ENCODE results near the gene ABCC4. TPM values are rescaled to one million over a fixed set of nuclear protein-coding genes. Genes with fewer than 3 reads are reported as not detected.
"Not testable (repeated sequence)": the region's sequence is repeated elsewhere in the genome, so short reads cannot be mapped to it uniquely, and the experiment has no call there.

ABCC4 gene
- total RNA-seq, 2 donors from 2014 or later = 119 to 144 TPM

DNA sequence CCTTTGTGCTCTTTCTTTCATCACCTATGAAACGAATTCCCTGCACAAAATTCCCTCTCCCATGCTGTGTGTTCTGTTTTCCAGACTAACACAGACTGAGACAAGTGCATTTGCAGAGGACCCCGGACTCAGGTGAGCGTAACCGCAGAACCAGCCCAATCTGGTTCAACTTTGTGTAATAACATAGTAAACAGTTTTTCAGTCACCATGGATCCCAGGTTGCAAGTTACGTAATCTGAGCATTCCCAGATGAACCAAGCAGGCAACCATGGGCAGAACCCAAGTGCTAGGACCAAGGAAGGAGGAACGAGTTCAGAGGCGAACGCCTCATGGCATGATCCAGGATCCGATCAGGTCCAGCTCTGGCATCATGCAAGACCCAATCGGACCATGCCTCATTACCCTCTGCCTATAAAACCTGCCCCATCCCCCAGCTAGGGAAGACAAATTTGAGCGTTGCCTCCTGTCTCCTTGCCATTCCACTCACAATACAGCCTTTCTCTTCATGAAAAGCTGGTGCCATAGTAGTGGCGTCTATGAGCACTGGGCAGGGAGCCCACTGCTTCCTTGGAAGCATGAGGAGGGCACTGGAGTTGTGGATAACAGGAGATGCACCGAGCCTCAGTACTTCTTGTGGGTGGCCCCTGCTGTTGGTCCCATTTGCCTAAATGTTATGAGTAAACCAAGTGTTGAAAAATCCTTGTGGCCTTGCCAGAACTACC lies 107.6 kb downstream of the ABCC4 start:
- Histone ChIP-seq H3K27ac (ENCODE audit: low read depth, low read length) (no peak overlapping the region), H3K9ac (ENCODE audit: extremely low read depth, low read length, poor library complexity, severe bottlenecking) (no peak overlapping the region), H3K36me3 (ENCODE audit: control insufficient read depth, insufficient read depth, low read length) (peaks cover 34% of the 10 kb centered on the region), H3K27me3 (ENCODE audit: control insufficient read depth, insufficient read depth, low read length, poor library complexity, severe bottlenecking) (no peaks in the 10 kb centered on the region), H3K4me1 (ENCODE audit: control insufficient read depth, insufficient read depth, low read length) (peaks cover 4% of the 10 kb centered on the region), H3K9me3 (ENCODE audit: control insufficient read depth, low read length) (no peaks in the 10 kb centered on the region), H3K4me3 (ENCODE audit: low read length) (no peak overlapping the region)
- TF ChIP-seq, protein P1, sequence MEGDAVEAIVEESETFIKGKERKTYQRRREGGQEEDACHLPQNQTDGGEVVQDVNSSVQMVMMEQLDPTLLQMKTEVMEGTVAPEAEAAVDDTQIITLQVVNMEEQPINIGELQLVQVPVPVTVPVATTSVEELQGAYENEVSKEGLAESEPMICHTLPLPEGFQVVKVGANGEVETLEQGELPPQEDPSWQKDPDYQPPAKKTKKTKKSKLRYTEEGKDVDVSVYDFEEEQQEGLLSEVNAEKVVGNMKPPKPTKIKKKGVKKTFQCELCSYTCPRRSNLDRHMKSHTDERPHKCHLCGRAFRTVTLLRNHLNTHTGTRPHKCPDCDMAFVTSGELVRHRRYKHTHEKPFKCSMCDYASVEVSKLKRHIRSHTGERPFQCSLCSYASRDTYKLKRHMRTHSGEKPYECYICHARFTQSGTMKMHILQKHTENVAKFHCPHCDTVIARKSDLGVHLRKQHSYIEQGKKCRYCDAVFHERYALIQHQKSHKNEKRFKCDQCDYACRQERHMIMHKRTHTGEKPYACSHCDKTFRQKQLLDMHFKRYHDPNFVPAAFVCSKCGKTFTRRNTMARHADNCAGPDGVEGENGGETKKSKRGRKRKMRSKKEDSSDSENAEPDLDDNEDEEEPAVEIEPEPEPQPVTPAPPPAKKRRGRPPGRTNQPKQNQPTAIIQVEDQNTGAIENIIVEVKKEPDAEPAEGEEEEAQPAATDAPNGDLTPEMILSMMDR (conservative IDR thresholded peaks at IDR 0.05) = no peak
- no peaks in the 10 kb centered on the region for H3K27me3 Mint-ChIP-seq (ENCODE audit: insufficient read depth)
- 93% methylated on average over 7 to 13 of the region's 13 CpGs for WGBS, 2 experiments (ENCODE audit: insufficient coverage in 1 of 2, insufficient read length in 1 of 2)
- H3K4me1 Mint-ChIP-seq = peaks cover 17% of the 10 kb centered on the region
- no peak overlapping the region for H3K4me3 Mint-ChIP-seq
- DNase-seq = no peak
- H3K9me3 Mint-ChIP-seq = peaks cover 6% of the 10 kb centered on the region
- H3K36me3 Mint-ChIP-seq (ENCODE audit: low read depth) = peaks cover 53% of the 10 kb centered on the region
- H3K27ac Mint-ChIP-seq = no peak overlapping the region

DNA sequence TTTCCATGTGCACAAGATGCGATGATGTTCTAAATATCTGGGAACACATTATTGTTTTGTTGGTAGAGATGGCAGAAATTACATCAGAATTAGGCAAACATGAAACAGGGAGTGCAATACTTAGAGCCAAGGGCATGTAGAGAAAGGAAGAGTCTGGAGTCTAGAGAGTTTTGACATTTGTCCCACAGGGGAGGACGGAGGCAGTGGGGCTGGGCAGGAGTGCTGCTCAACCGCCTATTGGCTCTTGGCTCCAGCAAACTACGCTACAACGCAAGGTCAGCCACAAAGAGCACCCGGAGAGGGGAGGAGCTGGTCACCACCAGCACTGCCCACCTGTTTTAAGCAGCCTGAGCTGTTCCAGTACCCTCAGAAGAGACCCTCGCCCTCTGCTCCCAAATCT lies 108.3 kb downstream of the ABCC4 start:
- 90 to 91% methylated on average over 7 of the region's 7 CpGs for WGBS, 2 experiments (ENCODE audit: insufficient coverage in 1 of 2, insufficient read length in 1 of 2)
- TF ChIP-seq, protein P1 (conservative IDR thresholded peaks at IDR 0.05) = no peak
- H3K27me3 ChIP-seq (ENCODE audit: control insufficient read depth, insufficient read depth, low read length, poor library complexity, severe bottlenecking) = no peaks in the 10 kb centered on the region
- no peak overlapping the region for H3K27ac ChIP-seq (ENCODE audit: low read depth, low read length)
- no peak for DNase-seq
- H3K4me3 ChIP-seq (ENCODE audit: low read length) = no peak overlapping the region
- H3K36me3 Mint-ChIP-seq (ENCODE audit: low read depth) = peaks cover 52% of the 10 kb centered on the region
- no peaks in the 10 kb centered on the region for H3K27me3 Mint-ChIP-seq (ENCODE audit: insufficient read depth)
- H3K9me3 Mint-ChIP-seq = no peaks in the 10 kb centered on the region
- no peak overlapping the region for H3K4me3 Mint-ChIP-seq
- peaks cover 17% of the 10 kb centered on the region for H3K4me1 Mint-ChIP-seq
- peaks cover 39% of the 10 kb centered on the region for H3K36me3 ChIP-seq (ENCODE audit: control insufficient read depth, insufficient read depth, low read length)
- H3K9me3 ChIP-seq (ENCODE audit: control insufficient read depth, low read length) = no peaks in the 10 kb centered on the region
- no peak overlapping the region for H3K9ac ChIP-seq (ENCODE audit: extremely low read depth, low read length, poor library complexity, severe bottlenecking)
- no peak overlapping the region for H3K27ac Mint-ChIP-seq
- peaks cover 4% of the 10 kb centered on the region for H3K4me1 ChIP-seq (ENCODE audit: control insufficient read depth, insufficient read depth, low read length)

DNA sequence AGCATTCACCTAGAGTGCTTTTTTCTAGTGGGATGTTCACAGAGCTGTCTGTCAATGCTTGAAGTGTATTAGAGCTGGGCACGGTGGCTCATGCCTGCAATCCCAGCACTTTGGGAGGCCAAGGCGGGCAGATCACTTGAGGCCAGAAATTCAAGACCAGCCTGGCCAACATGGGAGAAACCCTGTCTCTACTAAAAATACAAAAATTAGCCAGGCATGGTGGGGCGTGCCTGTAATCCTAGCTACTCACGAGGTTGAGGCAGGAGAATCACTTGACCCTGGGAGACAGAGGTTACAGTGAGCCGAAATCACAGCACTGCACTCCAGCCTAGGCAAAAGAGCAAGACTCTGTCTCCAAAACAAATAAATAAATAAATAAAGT lies 108.7 kb downstream of the ABCC4 start:
- 86 to 92% methylated on average over 2 to 5 of the region's 5 CpGs for WGBS, 2 experiments (ENCODE audit: insufficient coverage in 1 of 2, insufficient read length in 1 of 2)
- H3K27ac ChIP-seq (ENCODE audit: low read depth, low read length); H3K4me3 ChIP-seq (ENCODE audit: low read length); H3K4me1 ChIP-seq (ENCODE audit: control insufficient read depth, insufficient read depth, low read length); DNase-seq; H3K27ac Mint-ChIP-seq; H3K27me3 ChIP-seq (ENCODE audit: control insufficient read depth, insufficient read depth, low read length, poor library complexity, severe bottlenecking); H3K9me3 ChIP-seq (ENCODE audit: control insufficient read depth, low read length); H3K9me3 Mint-ChIP-seq; H3K4me3 Mint-ChIP-seq; H3K9ac ChIP-seq (ENCODE audit: extremely low read depth, low read length, poor library complexity, severe bottlenecking); H3K27me3 Mint-ChIP-seq (ENCODE audit: insufficient read depth): not testable (repeated sequence)
- peaks cover 52% of the 10 kb centered on the region for H3K36me3 Mint-ChIP-seq (ENCODE audit: low read depth)
- H3K36me3 ChIP-seq (ENCODE audit: control insufficient read depth, insufficient read depth, low read length) = peaks cover 43% of the 10 kb centered on the region
- peaks cover 17% of the 10 kb centered on the region for H3K4me1 Mint-ChIP-seq
